Measurements from ENCODE around the gene SHMT2.
A peak's percentile ranks its signal among the peaks of the same experiment; 100 is the strongest.

The SHMT2 gene

DNA sequence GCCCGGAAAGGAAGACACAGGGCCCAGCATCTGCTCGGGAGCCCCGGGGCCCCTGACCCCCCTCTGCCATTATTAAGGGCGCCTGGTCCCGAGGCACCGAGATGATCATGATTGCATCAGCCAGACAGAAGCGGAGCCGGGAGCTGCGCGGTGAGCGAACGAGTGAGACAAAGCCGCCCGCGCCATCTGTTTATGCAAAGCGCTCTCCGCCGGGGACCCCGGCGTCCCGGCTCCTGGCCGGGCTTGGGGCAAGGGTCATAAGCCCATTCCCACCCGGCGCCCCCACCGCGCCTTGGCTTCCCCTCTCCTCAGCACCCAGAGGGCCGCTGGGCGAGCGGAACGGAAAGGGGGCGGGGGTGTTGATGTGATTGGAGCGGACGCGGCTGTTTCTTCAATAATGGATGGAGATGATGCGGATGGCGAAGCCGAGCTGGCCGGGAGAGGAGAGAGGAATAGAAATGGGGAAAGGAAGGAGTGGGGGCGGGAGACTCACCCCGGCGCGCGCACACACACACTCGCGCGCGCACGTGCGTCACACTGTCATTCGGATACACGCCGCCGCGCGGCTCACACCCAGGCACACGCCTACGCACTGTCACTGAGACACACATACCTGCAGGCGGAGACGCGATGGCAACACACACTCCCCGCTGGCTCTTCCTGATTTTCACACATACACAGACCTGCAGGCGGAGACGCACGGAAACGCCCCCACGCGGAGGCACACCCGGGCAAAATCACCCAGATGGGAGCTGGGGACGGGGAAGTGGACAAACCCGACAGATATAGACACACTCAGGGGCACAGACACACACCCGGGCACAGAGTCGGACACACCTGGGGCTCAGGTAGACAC is 10.8 kb downstream of the SHMT2 start:
- DNase-seq (ENCODE audit: low read depth): no peak

DNA sequence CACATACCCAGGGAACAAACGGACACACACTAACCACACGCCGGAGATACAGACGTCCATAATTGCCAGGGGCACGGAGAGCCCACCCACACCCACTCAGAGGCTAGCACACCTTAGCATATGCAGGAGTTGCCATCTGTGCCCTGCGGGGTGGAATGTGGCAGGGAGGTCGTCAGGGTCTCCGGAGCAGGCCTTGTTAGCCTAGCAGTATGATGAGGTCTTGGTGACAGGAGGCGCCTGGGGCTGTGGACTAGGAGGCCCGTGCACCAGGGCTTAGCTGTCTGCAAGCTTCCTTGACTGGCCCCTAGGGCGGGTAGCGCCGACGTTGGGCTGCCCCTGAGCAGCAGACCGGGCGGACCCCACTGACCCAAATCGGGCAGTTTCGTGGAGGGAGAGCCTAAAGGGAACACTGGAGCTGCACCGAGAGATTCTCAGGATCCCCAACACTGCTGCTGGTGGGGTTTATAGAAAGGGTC is 11.5 kb downstream of the SHMT2 start:
- no peak for DNase-seq (ENCODE audit: low read depth)

DNA sequence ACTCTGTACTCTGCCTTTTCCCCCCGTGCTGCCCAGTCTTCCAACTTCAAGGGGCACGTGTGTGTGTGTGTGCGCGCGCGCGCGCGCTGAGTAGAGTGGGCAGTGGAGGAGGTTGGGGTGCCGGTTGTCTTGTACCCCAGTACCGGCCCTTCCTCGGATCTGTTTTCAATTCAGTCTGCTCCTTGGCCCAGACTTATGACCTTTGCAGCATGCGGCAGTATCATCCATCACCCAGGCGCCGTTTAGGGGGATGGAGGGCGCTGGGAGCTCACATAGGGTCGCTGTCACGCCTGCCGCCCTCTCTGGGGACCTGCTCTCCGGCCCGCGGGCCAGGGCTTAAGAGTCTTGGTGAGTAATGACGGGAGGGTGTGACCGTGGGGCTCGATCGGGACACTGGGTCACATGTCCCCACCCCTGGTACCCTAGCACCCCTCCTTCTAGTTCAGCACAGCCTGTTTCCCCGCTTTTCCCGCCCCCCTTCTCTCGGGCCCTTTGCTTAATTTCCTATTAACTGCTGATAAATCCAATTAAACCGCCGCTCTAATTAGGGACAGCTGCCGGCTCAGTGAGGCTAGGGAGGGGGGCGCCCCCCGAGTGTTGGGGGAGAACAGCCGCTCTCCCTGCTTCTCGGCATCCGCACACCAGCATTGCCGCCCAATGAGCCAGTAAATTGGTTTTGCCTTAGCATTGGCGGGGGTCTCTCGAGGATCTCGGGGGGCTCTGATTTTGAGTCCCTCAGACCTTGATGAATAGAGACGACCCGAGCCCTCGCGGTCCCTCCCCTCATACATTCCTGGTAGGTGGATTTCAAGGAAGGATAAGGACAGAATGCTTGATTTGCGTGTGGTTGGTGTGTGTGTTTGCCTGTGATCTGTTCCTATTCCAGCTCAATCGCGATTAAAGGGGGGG is 12.1 kb downstream of the SHMT2 start:
- no peak for DNase-seq (ENCODE audit: low read depth)

DNA sequence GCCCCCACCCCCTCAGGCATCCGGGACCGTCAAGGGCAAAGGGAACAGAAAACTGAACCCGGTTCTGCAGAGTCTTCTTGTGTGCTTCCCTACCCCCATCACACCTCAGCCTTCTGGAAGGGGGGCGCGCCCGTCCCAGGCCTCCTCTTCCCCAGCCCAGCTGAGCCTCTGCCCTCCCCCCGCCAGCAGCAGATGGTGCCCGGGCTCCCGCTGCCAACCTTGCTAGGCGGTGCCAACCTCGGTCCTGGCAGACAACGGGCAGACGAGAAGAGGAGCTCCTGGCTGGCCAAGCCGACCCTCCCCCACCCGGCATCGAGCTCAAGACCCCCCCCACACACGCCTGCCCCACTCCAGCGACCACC is 12.8 kb downstream of the SHMT2 start:
- DNase-seq (ENCODE audit: low read depth): no peak

DNA sequence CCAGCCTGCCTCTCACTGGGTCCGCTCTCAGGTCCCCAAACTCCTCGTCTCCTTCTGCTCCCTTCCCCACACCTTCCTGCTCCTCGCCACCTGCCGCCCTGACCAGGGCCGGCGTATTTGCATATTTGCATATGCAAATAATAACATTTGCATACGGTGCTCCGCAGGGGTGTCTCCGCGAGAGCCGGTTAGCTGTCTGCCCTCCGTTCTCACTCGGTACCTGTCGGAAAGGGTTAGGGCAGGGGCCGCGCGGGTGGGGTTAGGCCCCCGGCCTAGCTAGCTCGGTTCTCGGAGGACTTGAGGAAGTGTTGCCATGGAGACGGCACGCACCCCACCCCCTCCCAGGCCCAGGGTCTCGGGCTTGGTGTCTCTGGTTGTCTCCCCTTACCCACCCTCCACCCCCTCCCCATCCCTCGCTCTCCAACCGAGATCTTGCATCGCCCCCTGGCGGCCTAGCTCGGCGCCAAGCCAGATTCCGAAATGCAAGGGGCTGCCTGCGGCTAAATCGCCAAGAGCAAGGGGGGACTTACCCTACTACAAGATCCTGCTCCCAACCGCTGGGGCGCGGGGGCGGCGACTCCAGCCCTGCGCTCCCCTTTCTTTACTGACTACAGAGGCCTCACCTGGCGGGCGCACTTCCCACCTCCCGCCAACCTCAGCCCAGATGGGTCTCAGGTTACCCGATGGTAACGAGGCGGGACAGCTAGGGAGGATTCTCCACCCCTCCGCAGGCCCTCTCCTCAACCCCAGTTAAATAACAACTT is 13.4 kb downstream of the SHMT2 start:
- DNase-seq (ENCODE audit: low read depth): no peak

DNA sequence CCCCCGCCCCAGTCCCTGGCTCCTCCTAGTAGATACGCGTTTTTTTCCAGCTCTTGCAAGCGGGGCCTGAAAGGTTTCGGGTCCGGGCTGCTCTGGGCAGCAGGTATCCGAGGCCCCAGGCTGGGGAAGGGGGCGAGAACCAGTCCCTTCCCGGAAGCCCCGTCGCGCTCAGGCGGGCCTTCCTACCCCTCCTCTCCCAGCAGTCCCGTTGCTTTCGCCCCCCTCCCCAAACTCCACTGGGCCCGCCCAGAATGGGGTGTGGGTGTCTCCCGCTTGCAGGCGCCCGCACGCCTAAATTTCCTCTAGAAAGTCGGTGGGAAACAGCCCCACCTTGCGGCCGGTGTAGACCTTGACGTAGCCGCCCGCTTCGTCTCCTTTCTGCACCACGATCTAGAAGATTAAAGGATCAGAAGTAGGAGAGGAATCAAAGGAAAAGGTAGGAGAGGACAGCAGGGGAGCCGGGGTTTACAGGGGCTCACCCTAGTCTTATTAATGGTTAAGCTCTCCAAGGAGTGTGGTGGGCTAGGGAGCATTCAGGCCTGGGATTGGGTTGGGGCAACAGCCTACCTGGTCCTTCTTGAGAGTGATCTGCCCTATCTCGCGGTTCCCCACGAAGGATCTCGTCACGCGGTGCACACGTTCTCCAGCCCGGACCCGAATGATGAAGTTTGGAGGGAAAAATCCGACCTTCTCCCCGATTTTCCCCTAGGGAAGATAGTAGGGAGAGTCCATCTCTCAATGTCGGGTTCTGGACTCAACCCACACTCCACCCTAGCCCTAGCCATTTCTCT is 14.2 kb downstream of the SHMT2 start:
- DNase-seq (ENCODE audit: low read depth): peak; percentile 29

DNA sequence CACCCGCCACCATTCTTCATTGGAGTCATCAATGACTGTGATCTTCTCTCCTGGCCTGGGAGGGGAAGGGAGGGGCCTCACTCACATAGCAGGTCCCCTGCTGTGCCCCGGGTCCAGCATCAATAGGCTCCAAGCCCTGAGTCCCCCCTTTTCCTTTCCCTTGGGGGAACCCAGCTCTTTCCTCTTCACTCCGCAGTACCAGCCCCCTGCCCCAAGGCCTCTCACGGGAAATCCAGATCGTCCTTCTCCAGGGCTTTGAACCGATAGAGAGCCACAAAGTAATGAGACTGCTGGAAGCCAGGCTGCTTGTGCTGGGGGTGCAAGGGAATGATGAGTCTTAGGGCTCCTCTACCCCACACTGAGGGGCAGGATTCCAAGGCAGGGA is 14.8 kb downstream of the SHMT2 start:
- DNase-seq (ENCODE audit: low read depth): no peak

DNA sequence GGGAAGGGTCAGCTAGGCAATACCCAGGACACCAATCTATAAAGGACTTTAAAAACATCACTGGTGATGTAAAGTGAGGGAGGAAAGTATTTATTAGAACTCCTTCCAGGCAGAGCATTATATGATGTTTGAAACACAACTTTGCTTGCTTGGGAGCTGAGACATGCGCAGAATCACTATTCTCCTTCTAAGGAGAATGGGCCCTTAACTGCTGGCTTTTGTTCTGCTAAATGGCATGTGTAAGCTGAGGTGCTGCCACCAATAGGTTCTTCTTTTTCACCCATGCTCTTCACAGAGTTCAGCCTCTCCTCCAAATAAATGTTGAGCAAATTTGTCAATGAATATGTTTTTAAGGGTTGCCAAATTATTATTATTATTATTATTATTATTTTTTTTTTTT is 17.5 kb downstream of the SHMT2 start:
- no peak for DNase-seq (ENCODE audit: low read depth)

DNA sequence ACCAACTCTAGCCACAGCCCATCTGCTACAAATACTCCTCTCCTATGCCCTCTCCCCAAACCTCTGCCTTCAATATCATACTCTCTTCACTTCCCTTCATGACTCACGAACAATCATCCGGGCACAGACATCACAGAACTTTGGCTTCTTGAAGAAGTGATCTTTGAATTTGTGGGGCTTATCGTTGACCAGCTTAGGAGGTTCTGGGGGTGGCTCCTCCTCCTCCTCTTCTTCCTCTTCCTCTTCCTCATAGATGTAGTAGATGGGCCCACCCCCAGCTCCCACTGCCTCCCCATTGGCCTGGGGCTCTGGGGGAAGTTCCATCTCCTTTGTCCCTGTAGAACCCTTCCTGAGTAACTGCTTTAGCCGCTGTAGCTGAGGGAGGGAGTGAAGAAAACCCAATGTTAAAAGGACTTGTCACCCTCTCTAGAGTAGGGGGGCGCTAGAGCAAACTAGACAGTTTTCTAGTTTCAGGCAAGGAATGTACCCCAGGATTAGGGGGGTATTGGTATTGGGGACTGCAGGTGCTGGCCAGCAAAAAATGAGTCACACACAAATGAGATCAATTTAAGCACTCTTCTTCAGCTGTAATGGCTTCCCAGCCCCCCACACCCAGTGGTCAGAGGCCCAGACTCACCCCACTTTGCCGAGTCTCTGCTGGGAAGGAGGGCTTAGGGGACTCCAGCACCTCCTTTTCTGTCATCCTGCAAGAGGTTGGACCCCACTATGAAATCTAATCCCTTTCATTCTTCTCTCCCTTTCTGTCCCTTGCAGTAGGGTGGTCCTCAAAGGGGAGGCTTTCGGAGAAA is 19.6 kb downstream of the SHMT2 start:
- DNase-seq (ENCODE audit: low read depth): no peak

DNA sequence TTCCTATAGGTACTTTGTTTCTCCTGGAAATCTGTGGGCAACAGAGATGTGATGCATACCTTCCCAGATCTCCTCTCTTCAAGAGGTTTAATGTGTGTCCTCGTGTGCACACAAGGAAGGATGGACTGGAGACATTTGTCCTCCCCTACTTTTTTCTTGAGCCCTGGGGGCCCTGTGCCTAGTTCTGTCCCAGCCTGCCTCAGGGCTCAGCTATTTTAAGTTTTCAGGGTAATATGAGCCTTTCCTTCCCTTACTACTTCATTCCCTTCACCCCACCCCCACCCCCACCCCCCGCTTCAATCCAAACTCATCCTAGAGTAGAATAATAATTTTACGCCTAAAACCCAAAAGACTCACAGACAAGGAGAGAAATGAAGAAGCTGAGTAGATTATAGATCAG is 21.0 kb downstream of the SHMT2 start:
- DNase-seq (ENCODE audit: low read depth): no peak

DNA sequence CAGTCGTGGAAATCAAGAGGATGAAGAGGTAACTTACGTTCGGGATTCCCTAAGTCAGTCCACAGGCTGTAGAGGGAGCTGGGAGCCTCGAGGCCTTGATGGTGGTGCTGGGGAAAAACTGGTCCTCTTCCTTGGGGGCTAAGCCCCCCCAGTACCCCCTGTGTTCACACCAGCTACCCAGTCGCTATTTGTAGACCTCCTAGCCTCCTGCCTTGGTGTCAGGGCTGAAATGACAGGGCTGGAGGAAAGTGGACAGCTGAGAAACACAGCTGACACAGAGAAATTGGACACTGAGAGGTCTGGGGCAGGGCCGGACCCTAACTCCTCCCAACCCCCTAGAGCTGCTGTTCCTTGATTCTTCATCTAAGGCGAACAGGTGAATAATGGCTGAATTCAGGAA is 21.4 kb downstream of the SHMT2 start, which contains the start of gene STAC3:
TSS of gene STAC3 (minus strand) at position 232 of the 400 bp plus-strand sequence. CDS start 1,551 bp downstream, outside the sequence.
- no peak for DNase-seq (ENCODE audit: low read depth)

DNA sequence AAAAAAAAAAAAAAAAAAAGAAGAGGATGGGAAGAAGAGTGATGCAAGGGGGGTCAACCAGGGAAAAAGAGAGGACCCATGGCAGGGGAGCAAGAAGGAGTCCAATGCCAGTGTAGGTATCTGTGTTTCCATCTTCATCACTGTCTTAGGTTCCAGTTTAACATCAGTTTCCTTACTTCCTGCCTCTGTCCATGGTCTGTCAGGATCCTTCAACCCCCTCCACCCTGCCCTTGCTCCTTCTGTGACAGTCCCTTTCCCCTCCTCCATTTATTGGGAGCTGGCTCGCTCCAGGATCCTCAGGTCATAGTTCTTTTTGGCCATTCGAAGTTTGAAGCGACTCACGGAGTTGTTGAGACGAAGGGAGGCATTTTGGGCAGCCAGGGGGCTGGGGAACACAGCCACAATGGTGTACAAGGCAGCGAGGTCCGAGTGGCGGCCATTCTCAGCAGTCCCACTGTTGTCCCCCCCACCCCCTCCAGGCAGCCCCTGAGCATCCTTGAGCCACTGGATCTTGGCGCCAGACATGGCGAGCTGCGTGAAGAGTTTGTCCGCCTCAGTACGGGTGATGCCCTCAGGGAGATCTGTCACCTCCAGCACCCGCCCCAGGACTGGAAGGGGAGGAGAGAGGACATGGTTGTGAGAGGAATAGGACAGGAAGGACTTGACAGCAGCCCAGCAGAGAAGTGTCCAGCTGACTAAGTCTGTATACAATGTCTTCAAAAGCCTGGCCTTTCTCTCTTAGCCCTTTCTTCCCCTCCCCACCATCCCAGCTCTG is 25.2 kb downstream of the SHMT2 start:
- no peak for DNase-seq (ENCODE audit: low read depth)

DNA sequence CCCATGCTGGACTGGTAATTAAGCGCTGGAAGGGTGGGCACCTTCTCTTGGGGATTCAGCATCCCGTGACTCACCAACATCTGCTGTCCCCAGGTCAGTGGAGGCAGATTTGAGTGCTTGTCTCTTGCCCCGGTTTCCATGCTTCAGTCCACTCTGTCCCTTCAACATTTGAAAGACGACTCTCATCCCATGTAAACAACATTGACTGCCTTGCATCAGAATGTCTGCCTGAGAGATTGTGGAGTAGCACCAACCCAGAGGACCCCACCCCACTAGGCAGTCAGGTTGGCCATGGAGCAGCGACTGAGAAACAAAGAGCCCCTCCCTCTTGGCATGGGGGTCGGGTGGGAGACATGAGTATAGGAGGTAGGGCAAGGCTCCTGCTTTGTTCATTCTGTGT is 26.4 kb downstream of the SHMT2 start:
- no peak for DNase-seq (ENCODE audit: low read depth)

DNA sequence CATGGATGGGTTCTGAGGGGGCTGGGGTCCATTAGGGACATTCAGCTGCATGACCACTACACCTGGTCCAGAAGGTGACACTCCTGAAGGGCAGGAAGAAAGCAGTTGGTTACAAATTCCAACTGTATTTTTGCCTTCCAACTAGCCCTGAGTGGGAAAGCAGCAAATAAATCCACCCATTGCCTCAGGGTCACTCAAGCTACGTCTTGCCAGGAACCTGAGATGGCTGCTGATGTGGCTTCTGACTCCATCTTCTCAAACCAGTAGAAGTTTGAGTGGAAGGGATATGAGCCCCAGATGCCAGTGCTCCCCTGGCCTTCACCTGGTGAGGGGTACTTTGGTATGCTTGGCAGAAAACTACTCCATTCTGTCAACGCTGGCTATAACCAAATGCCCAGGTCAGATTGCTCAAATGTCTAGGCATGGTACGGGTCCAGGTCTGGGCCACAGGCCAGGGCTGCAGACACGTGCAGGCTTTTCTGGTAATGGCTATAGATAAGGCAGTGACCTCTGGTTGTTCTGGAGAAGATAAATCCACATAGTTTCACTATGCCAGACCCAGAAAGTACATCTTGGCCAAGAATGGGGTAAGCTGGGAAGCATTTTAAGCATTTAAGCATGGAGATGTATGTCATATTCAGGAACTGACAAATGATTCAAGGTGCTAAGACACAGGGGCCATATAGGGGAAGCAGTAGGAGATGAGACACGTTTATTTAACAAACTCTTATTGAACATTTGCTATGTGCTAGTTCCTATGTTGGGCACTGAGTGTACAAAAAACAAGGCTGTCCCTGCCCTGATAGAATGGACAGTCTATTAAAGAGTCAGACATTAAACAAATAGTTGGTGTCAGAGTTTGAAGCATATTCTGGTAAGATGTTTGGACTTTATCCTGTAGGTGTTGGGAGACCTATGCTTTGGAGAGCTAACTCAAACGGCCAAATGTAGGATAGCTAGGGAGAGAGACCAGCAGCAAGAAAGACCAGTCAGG is 29.8 kb downstream of the SHMT2 start:
- DNase-seq (ENCODE audit: low read depth): peak; percentile 94

DNA sequence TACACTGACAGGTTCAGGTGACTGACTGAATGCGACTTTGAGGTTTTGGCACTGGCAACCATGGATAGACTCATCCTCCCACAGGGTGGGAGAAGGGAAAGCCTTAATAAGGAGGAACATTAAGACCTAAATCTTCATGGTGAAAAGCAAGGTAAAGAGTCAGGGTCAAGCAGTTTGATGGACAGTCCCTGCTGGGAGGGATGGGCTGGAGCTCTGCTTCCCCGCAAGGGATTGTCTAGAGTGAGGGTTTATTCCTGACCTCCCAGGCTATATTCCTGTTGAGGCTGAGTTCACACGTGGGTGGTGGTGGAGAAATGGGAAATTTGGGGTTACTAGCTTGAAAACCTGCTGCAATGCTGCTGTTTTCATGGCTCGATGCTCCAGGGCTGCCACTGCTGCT is 30.9 kb downstream of the SHMT2 start:
- DNase-seq (ENCODE audit: low read depth): no peak

DNA sequence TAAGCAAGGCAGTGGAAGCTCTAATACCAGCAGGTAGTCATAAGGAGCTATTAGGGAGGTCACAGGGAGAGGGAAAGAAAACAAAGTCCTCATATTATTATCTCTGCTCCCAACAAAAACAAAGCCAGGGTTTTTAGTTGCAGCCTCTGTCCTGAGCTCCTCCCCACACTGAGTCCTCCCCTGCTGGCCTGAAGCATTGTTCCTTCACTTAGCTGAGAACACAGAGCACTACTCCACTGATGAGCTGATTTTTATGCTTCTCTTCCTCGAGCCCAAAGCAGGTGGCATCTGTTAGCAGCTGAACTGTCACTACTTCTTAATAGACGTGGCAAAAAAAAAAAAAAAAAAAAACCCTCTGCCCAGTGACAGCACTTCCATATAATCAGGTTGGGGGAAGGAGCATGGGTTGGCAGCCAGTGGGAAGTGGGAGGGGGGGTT is 31.9 kb downstream of the SHMT2 start:
- no peak for DNase-seq (ENCODE audit: low read depth)

DNA sequence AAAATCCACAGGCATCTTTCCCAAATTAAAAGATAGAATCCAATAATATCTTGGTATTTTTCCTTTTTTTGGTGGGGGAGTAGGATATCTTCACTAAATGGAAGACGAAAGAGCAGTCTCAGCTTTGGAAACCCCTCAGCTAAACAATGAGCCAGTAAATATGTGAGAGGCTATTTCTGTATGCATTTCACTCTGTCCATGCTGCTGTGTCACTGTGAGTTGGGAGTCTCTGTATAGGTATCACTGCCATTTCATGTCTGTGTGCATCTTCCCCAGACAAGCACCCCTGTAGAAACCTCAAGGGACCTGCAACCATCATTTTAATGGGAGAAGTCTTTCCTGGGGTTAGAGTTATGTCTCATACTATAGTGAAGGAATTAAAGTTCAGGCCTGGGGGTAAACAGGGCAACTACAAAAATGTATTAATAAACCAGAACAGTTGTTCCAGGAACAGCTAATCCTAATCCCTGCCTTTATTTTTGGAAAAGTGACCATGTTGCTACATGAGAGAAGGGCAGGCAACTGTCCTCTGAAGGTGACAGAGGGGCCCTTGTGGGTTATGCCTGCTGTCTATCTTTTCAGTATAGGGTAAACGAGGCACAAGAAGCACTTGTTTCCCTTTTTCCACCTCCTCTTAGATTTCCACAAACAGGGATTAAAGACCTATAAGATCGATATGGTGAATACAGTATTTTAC is 32.8 kb downstream of the SHMT2 start:
- DNase-seq (ENCODE audit: low read depth): no peak

DNA sequence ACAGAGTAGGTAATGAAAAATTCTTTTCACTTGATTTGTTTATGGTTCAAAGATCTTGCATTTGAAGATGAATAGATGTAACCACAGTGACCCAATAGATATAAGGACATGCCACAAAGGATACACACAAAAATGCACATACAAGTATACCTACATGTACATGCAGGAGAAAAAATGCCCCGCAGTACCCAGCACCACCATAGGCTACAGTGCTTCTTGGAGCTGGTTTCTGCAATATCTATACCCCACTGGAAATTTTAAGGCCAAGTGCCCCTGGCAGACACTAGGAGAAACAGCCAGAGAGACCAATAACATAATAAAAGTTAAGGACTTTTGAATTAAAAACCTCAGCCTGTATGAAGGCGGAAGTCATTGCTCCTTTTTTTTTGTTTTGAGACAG is 33.6 kb downstream of the SHMT2 start:
- DNase-seq (ENCODE audit: low read depth): no peak
